GM18502 (cell line): ENCODE data around the gene AGPAT3.

ENCODE experiments used
- ATAC-seq: cut with Tn5 transposase; IDR thresholded peaks from one replicate; pipeline ENCODE4 v1.9.1; 2021; ENCODE audit warnings: mild to moderate bottlenecking; ENCODE audit not compliant: unreplicated experiment, poor library complexity

The AGPAT3 gene

DNA sequence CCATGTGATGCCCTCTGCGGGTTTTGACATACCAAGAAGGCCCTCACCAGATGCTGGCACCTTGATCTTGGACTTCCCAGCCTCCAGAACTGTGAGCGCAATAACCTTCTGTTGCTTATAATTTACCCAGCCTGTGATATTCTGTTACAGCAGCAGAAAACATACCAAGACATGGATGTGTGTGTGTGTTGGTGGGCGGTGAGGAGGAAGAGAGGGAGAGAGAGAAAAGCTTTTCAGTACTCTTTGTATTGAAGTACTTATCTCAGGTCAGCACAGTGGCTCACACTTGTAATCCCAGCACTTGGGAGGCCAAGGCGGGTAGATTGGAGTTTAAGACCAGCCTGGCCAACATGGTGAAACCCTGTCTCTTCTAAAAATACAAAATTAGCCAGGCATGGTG is 170.2 kb downstream of the AGPAT3 start:
- no peak for ATAC-seq
